GM18951 (cell line): ENCODE data around the gene LRMDA.

Experiments used
- POLR2A ChIP-seq: IDR thresholded peaks from 4 replicates; pipeline ENCODE4 v1.6.1; 2011; ENCODE audit warnings: mild to moderate bottlenecking; ENCODE audit not compliant: insufficient read length, insufficient read depth; ENCODE audit errors: extremely low read depth
- in situ Hi-C: fragments of 300-500 bp; cut with MboI; formaldehyde crosslinking; loops from one replicate; pipeline ENCODE4 v1.12.0; 2022; ENCODE audit warnings: low sequenced_read_pairs, mixed read lengths, inconsistent platforms; ENCODE audit not compliant: unreplicated experiment

The LRMDA gene

GRCh38 chr10:75980419-75981002, 549.1 kb downstream of the LRMDA start:
- in situ Hi-C loops = no loop called here
- TF ChIP-seq POLR2A = no peak

GRCh38 chr10:75982611-75983369, 551.4 kb downstream of the LRMDA start:
- in situ Hi-C loops = no loop called here
- no peak for TF ChIP-seq POLR2A

DNA sequence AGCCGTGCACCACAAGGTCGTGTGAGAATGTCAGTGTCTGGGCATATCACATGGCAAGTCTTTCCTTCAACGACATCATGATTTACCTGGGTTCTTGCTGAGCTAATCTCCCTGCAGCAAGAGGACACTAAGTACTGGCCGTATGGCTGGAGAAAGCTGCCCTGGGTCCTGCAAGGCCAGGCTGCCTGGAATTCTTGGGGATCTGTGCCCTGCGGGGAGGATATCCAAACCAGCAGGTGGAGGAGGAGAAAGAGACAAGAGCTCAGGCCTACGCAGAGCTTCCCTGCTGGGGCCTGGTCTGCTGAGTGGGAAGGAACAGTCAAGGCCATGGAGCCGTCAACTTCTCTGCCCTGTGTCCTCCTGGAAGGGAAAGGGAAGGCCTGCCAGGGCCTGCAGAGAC, 552.6 kb downstream of the LRMDA start:
- in situ Hi-C loops = no loop called here
- TF ChIP-seq POLR2A = no peak

- TF ChIP-seq POLR2A = no peak
- in situ Hi-C loops = no loop called here
These were observed 556.2 kb downstream of the LRMDA start for GRCh38 chr10:75987616-75988015.

- no peak for TF ChIP-seq POLR2A
- in situ Hi-C loops = no loop called here
These were observed 563.1 kb downstream of the LRMDA start for GRCh38 chr10:75994357-75995040.

- no peak for TF ChIP-seq POLR2A
- in situ Hi-C loops = no loop called here
These were observed 563.6 kb downstream of the LRMDA start for GRCh38 chr10:75995041-75995430.

DNA sequence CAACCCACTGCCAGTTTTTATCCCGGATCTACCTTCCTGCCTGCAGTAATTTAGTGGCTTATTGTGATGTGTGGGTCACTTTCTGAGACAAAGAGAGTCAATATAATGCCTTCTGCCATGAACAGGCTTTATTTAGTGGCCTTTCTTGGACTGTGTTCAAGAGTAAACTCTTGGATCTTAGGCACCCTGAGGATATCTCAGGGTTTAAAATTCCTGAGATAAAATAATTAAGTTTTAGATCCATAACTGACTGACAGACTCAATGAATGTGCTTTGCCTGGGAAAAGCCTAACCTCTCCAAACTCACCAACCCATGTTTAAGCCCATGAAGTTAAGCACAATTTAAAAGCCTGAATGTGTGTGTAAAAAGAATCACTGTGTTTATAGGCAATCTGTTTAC, 564.3 kb downstream of the LRMDA start:
- in situ Hi-C loops = no loop called here

GRCh38 chr10:75999001-75999400, 567.6 kb downstream of the LRMDA start:
- TF ChIP-seq POLR2A = no peak
- in situ Hi-C loops = no loop called here

More for the DNA sequence above, 564.3 kb downstream of the LRMDA start:
- TF ChIP-seq POLR2A = no peak

DNA sequence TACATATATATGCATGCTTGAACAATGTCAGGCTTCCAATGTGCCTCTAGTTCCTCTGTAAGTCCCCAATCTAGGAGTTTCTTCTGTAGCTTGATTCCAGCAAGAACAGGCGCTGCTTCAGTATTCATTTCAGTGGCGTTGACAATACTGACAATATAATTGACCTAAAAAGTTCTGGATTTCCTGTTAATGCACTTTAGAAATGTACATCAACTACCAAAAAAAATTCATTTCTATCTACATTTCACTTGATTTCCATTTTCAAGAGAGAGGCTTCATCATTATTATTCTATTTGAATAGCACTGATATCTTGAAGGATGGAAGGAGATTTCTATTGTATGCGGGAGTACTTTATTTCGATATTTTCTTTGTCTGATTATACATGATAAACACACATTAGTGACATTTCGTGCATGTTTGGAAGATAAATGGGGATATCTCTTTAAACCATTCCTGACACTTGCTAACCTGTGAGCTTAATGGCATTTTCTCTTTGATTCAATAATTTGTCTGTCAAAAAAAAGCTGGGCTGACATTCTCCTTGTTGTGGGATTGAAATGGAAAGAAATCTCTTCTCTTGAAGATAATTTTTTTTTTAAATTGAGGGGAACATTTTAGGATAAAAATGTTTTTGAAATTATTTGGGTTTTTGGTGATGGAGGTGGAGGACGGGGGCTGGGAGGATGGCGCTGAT, 568.2 kb downstream of the LRMDA start:
- in situ Hi-C loops = no loop called here
- no peak for TF ChIP-seq POLR2A

- in situ Hi-C loops = no loop called here
- no peak for TF ChIP-seq POLR2A
These were observed 569.1 kb downstream of the LRMDA start for GRCh38 chr10:76000550-76000949.

DNA sequence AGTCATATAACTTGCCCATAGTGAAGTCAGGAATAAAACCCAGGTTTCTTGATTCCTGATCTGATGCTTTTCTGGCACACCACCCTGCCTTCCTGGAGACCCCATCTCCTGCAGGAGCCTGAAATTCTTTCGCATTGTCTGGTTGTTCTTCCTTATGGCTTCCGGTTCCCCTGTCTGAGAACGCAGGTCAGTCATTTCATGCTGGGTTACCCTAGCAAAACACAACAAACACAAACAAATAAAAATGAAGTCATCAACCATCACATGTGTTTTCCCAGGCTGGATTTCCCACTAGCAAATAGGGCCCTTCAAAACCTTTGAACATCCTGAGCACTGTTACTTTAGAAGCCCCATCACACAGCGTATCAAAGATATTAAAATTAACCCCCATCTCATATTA, 569.6 kb downstream of the LRMDA start:
- in situ Hi-C loops = no loop called here
- TF ChIP-seq POLR2A = no peak

GRCh38 chr10:76001461-76001860, 570.0 kb downstream of the LRMDA start:
- in situ Hi-C loops = no loop called here
- TF ChIP-seq POLR2A = no peak

DNA sequence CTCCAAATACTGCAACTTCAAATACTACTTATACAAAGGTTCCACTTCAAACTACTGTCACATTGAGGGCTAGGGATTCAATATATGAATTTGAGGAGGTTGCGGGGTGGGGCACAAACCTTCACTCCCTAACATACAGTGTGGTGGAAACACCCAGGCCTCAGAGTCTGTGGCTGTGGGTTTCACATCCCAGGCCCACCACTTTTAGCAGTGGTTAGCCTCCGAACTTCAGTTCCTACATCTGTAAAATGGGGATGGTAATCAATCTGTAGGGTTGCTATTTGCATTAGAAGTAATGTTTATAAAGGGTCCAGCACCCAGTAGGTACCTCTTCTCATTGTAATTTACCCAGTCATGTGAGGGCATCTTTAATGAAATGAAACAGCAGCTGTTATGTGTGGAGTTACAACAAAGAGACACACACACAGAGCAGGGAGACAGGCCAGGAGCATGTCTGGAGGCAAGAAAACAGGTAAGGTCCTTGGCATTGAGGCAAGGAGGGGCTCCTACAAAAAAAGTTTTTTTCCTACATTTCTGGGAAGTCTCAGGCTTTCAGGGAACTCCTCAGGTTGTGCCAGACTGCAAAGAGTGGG, 570.9 kb downstream of the LRMDA start:
- in situ Hi-C loops = no loop called here
- no peak for TF ChIP-seq POLR2A
